ENCODE results near the gene MYH7.

Gene MYH7

GRCh38 chr14:23372509-23372908 is 63.0 kb downstream of the MYH7 start, which contains the start of gene IL25:
IL25 (plus strand) TSS chr14:23372809.
- TF ChIP-seq POLR2A (IDR thresholded peaks at IDR 0.05; ENCODE audit: extremely low read depth, insufficient read length) (no peak), MAX (IDR thresholded peaks at IDR 0.05; ENCODE audit: low read depth, low read length) (no peak), CTCF (IDR thresholded peaks at IDR 0.05; ENCODE audit: low read depth, low read length) (no peak), MYC (IDR thresholded peaks at IDR 0.05; ENCODE audit: low read depth, low read length) (no peak)
- DNase-seq (ENCODE audit: low read depth) = no peak
- H3K4me3 ChIP-seq (ENCODE audit: low read depth, low read length) = no peak within 1 kb of the TSS

GRCh38 chr14:23371865-23372264 is 63.6 kb downstream of the MYH7 start:
- no peak overlapping the region for H3K4me3 ChIP-seq (ENCODE audit: low read depth, low read length)
- DNase-seq (ENCODE audit: low read depth) = no peak
- TF ChIP-seq POLR2A (IDR thresholded peaks at IDR 0.05; ENCODE audit: extremely low read depth, insufficient read length) = no peak
- TF ChIP-seq MAX (IDR thresholded peaks at IDR 0.05; ENCODE audit: low read depth, low read length) = no peak
- no peak for TF ChIP-seq MYC (IDR thresholded peaks at IDR 0.05; ENCODE audit: low read depth, low read length)
- TF ChIP-seq CTCF (IDR thresholded peaks at IDR 0.05; ENCODE audit: low read depth, low read length) = no peak

- TF ChIP-seq POLR2A (IDR thresholded peaks at IDR 0.05; ENCODE audit: extremely low read depth, insufficient read length) (no peak), CTCF (IDR thresholded peaks at IDR 0.05; ENCODE audit: low read depth, low read length) (no peak), MAX (IDR thresholded peaks at IDR 0.05; ENCODE audit: low read depth, low read length) (no peak), MYC (IDR thresholded peaks at IDR 0.05; ENCODE audit: low read depth, low read length) (no peak)
- DNase-seq (ENCODE audit: low read depth) = no peak
- no peak overlapping the region for H3K4me3 ChIP-seq (ENCODE audit: low read depth, low read length)
Observed at GRCh38 chr14:23370221-23370620, 65.2 kb downstream of the MYH7 start.

GRCh38 chr14:23366426-23366921 is 69.0 kb downstream of the MYH7 start:
- TF ChIP-seq MAX (IDR thresholded peaks at IDR 0.05; ENCODE audit: low read depth, low read length) (no peak), CTCF (IDR thresholded peaks at IDR 0.05; ENCODE audit: low read depth, low read length) (no peak), MYC (IDR thresholded peaks at IDR 0.05; ENCODE audit: low read depth, low read length) (no peak), POLR2A (IDR thresholded peaks at IDR 0.05; ENCODE audit: extremely low read depth, insufficient read length) (no peak)
- no peak for DNase-seq (ENCODE audit: low read depth)
- no peak overlapping the region for H3K4me3 ChIP-seq (ENCODE audit: low read depth, low read length)

GRCh38 chr14:23365732-23366425 is 69.6 kb downstream of the MYH7 start:
- no peak overlapping the region for H3K4me3 ChIP-seq (ENCODE audit: low read depth, low read length)
- DNase-seq (ENCODE audit: low read depth) = no peak
- TF ChIP-seq MYC (IDR thresholded peaks at IDR 0.05; ENCODE audit: low read depth, low read length) = no peak
- TF ChIP-seq CTCF (IDR thresholded peaks at IDR 0.05; ENCODE audit: low read depth, low read length) = no peak
- no peak for TF ChIP-seq POLR2A (IDR thresholded peaks at IDR 0.05; ENCODE audit: extremely low read depth, insufficient read length)
- no peak for TF ChIP-seq MAX (IDR thresholded peaks at IDR 0.05; ENCODE audit: low read depth, low read length)

All from NB4 (cell line).